ENCODE results near the gene TRNP1. TPM values are rescaled to one million over a fixed set of nuclear protein-coding genes. Genes with fewer than 3 reads are reported as not detected.
"Not testable (repeated sequence)": the region's sequence is repeated elsewhere in the genome, so short reads cannot be mapped to it uniquely, and the experiment has no call there.

The TRNP1 gene
- total and polyA plus RNA-seq, 12 donors, result 1.4 to 27.8 (median 6.5) TPM

- no peaks in the 10 kb centered on the region for H3K36me3 ChIP-seq (replicated peaks in 1 of 2)
- H3K4me1 ChIP-seq (replicated peaks in 1 of 2), result no peaks in the 10 kb centered on the region
- H3K27ac ChIP-seq, result no peak overlapping the region
- WGBS, 4 donors, result 59 to 76% (median 73%) methylated on average over 3 of the region's 3 CpGs
- no peak for DNase-seq
- intact Hi-C loops (cut with DNase I), result no loop called here
- peaks cover 10% of the 10 kb centered on the region for H3K27me3 ChIP-seq
- H3K9me3 ChIP-seq (replicated peaks in 1 of 3), result no peaks in the 10 kb centered on the region
- H3K4me3 ChIP-seq, result no peak overlapping the region
- TF ChIP-seq CTCF (IDR thresholded peaks at IDR 0.05) (no peak), POLR2A (IDR thresholded peaks at IDR 0.05) (no peak)
These were observed 12.2 kb upstream of the TRNP1 start for GRCh38 chr1:26981146-26981846.

- H3K27ac ChIP-seq, result no peak overlapping the region
- H3K4me1 ChIP-seq (replicated peaks in 1 of 2), result no peaks in the 10 kb centered on the region
- WGBS, 4 donors, result 55 to 67% (median 64%) methylated on average over 5 of the region's 5 CpGs
- DNase-seq, result no peak
- H3K4me3 ChIP-seq, result no peak overlapping the region
- no peaks in the 10 kb centered on the region for H3K36me3 ChIP-seq (replicated peaks in 1 of 2)
- no peaks in the 10 kb centered on the region for H3K9me3 ChIP-seq (replicated peaks in 1 of 3)
- intact Hi-C loops (cut with DNase I), result no loop called here
- TF ChIP-seq POLR2A (IDR thresholded peaks at IDR 0.05), result no peak
- TF ChIP-seq CTCF (IDR thresholded peaks at IDR 0.05), result no peak
- H3K27me3 ChIP-seq, result peaks cover 10% of the 10 kb centered on the region
These were observed 9.6 kb upstream of the TRNP1 start for GRCh38 chr1:26983863-26984262.

- intact Hi-C loops (cut with DNase I), result no loop called here
- Histone ChIP-seq H3K27me3 (peaks cover 10% of the 10 kb centered on the region), H3K4me3 (no peak overlapping the region), H3K4me1 (replicated peaks in 1 of 2) (no peaks in the 10 kb centered on the region), H3K9me3 (replicated peaks in 1 of 3) (no peaks in the 10 kb centered on the region), H3K36me3 (replicated peaks in 1 of 2) (no peaks in the 10 kb centered on the region), H3K27ac (no peak overlapping the region)
- WGBS, 4 donors, result 75 to 84% (median 80%) methylated on average over 8 of the region's 8 CpGs
- no peak for DNase-seq
- TF ChIP-seq POLR2A (IDR thresholded peaks at IDR 0.05), result no peak
- TF ChIP-seq CTCF (IDR thresholded peaks at IDR 0.05), result no peak
These were observed 9.2 kb upstream of the TRNP1 start for GRCh38 chr1:26984291-26984690.

GRCh38 chr1:26986658-26987057 is 6.8 kb upstream of the TRNP1 start:
- Histone ChIP-seq H3K27me3 (peaks cover 10% of the 10 kb centered on the region), H3K4me3 (no peak overlapping the region), H3K36me3 (replicated peaks in 1 of 2) (no peaks in the 10 kb centered on the region), H3K4me1 (replicated peaks in 1 of 2) (no peaks in the 10 kb centered on the region), H3K27ac (no peak overlapping the region), H3K9me3 (replicated peaks in 1 of 3) (no peaks in the 10 kb centered on the region)
- no peak for DNase-seq
- TF ChIP-seq POLR2A (IDR thresholded peaks at IDR 0.05), result no peak
- no peak for TF ChIP-seq CTCF (IDR thresholded peaks at IDR 0.05)
- intact Hi-C loops (cut with DNase I), result no loop called here
- 48 to 63% (median 59%) methylated on average over 2 of the region's 2 CpGs for WGBS, 4 donors

- DNase-seq; H3K27me3 ChIP-seq; H3K4me3 ChIP-seq; H3K4me1 ChIP-seq (replicated peaks in 1 of 2); H3K27ac ChIP-seq; H3K36me3 ChIP-seq (replicated peaks in 1 of 2); H3K9me3 ChIP-seq (replicated peaks in 1 of 3); intact Hi-C loops (cut with DNase I): not testable (repeated sequence)
- WGBS, 4 donors, result 64 to 80% (median 68%) methylated on average over 11 to 12 of the region's 12 CpGs
These were observed 3.9 kb upstream of the TRNP1 start for GRCh38 chr1:26989403-26990109.
